C4-2B (cell line): ENCODE data around the gene SLC41A1.

Source experiments
- ZFX ChIP-seq: fragments of 450-650 bp; IDR thresholded peaks from 2 replicates; pipeline ENCODE4 v1.6.1; 2017
- TF ChIP-seq, protein P1 (sequence below): fragments of 450-650 bp; conservative IDR thresholded peaks from 2 replicates; pipeline ENCODE4 v1.5.1; 2017; ENCODE audit warnings: mild to moderate bottlenecking

DNA sequence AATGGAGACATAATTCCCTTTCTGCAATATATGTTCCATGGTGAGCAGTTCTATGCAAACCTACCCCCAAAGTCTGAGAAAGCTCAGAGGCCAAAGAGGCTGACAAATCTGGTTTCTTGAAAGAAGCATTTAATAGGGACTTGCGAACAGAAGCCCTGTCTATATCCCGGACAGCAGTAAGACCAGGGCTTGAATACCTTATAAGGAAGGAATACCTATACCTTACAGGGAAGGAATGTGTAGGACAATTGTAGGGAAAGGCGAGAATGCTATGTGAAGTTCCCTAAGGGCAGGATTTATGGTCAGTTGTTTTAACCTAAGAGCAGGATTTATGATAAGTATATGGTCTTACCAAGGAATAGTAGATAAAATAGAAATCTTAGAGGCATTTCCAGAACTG, 5.0 kb upstream of the SLC41A1 start:
- no peak for TF ChIP-seq ZFX
- TF ChIP-seq, protein P1, sequence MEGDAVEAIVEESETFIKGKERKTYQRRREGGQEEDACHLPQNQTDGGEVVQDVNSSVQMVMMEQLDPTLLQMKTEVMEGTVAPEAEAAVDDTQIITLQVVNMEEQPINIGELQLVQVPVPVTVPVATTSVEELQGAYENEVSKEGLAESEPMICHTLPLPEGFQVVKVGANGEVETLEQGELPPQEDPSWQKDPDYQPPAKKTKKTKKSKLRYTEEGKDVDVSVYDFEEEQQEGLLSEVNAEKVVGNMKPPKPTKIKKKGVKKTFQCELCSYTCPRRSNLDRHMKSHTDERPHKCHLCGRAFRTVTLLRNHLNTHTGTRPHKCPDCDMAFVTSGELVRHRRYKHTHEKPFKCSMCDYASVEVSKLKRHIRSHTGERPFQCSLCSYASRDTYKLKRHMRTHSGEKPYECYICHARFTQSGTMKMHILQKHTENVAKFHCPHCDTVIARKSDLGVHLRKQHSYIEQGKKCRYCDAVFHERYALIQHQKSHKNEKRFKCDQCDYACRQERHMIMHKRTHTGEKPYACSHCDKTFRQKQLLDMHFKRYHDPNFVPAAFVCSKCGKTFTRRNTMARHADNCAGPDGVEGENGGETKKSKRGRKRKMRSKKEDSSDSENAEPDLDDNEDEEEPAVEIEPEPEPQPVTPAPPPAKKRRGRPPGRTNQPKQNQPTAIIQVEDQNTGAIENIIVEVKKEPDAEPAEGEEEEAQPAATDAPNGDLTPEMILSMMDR = no peak
